Glutamatergic neuron (in vitro differentiated cells): ENCODE measurements around the gene AHNAK. TPM values are rescaled to one million over a fixed set of nuclear protein-coding genes. Genes with fewer than 3 reads are reported as not detected.

Experiments used
- DNase-seq: peaks from one replicate; pipeline ENCODE4 v3.0.0; 2022
- H3K27ac Mint-ChIP-seq: one replicate; pipeline ENCODE4 v1.8.0; 2020; ENCODE audit warnings: mild to moderate bottlenecking, mixed read lengths, inconsistent platforms; ENCODE audit not compliant: unreplicated experiment
- H3K27me3 Mint-ChIP-seq: one replicate; pipeline ENCODE4 v1.8.0; 2020; ENCODE audit warnings: mild to moderate bottlenecking, moderate library complexity, mixed read lengths, inconsistent platforms; ENCODE audit not compliant: unreplicated experiment
- H3K36me3 Mint-ChIP-seq: one replicate; pipeline ENCODE4 v1.8.0; 2020; ENCODE audit warnings: mild to moderate bottlenecking, mixed read lengths, inconsistent platforms; ENCODE audit not compliant: unreplicated experiment
- H3K4me1 Mint-ChIP-seq: one replicate; pipeline ENCODE4 v1.8.0; 2020; ENCODE audit warnings: mild to moderate bottlenecking, low read depth, mixed read lengths, inconsistent platforms; ENCODE audit not compliant: unreplicated experiment
- H3K4me3 Mint-ChIP-seq: one replicate; pipeline ENCODE4 v1.8.0; 2020; ENCODE audit warnings: mild to moderate bottlenecking, mixed read lengths, inconsistent platforms; ENCODE audit not compliant: unreplicated experiment
- H3K9me3 Mint-ChIP-seq: one replicate; pipeline ENCODE4 v1.8.0; 2020; ENCODE audit warnings: mild to moderate bottlenecking, moderate library complexity, mixed read lengths, inconsistent platforms; ENCODE audit not compliant: unreplicated experiment
- CTCF ChIP-seq: fragments of 200-600 bp; sonication (generic); IDR thresholded peaks from one replicate; pipeline ENCODE4 v1.5.0; 2021; ENCODE audit not compliant: partially characterized antibody, unreplicated experiment
- total RNA-seq: library from RNA; stranded (reverse); fragmentation: NEBNext Ultra II Directional; extraction: Animal tissue kit (Norgen Biotek cat#: 25700); gene quantifications from one replicate; pipeline ENCODE4 v1.2.1, GENCODE V29; 2021; ENCODE audit not compliant: unreplicated experiment

Gene AHNAK
- total RNA-seq, 1 donor from 2014 or later, result 4.5 TPM

GRCh38 chr11:62496676-62497075 lies 49.9 kb downstream of the AHNAK start:
- no peak for DNase-seq
- TF ChIP-seq CTCF, result no peak
- Mint-ChIP-seq H3K9me3 (no peaks in the 10 kb centered on the region), H3K4me3 (no peak overlapping the region), H3K27ac (no peak overlapping the region), H3K4me1 (peaks cover 3% of the 10 kb centered on the region), H3K36me3 (no peaks in the 10 kb centered on the region), H3K27me3 (peaks cover 1% of the 10 kb centered on the region)

GRCh38 chr11:62494246-62494645 lies 52.4 kb downstream of the AHNAK start:
- no peak for DNase-seq
- H3K4me1 Mint-ChIP-seq, result no peaks in the 10 kb centered on the region

GRCh38 chr11:62493801-62494200 lies 52.8 kb downstream of the AHNAK start:
- Mint-ChIP-seq H3K9me3 (peaks cover 3% of the 10 kb centered on the region), H3K27ac (no peak overlapping the region), H3K4me3 (no peak overlapping the region), H3K36me3 (no peaks in the 10 kb centered on the region), H3K27me3 (peaks cover 7% of the 10 kb centered on the region), H3K4me1 (no peaks in the 10 kb centered on the region)
- TF ChIP-seq CTCF, result no peak
- no peak for DNase-seq

More at GRCh38 chr11:62494246-62494645, 52.4 kb downstream of the AHNAK start:
- Mint-ChIP-seq H3K27me3 (peaks cover 6% of the 10 kb centered on the region), H3K9me3 (peaks cover 2% of the 10 kb centered on the region), H3K36me3 (no peaks in the 10 kb centered on the region), H3K4me3 (no peak overlapping the region), H3K27ac (no peak overlapping the region)
- TF ChIP-seq CTCF, result no peak

GRCh38 chr11:62492586-62492985 lies 54.0 kb downstream of the AHNAK start:
- Mint-ChIP-seq H3K9me3 (peaks cover 3% of the 10 kb centered on the region), H3K27me3 (peaks cover 7% of the 10 kb centered on the region), H3K4me3 (no peak overlapping the region), H3K4me1 (no peaks in the 10 kb centered on the region), H3K36me3 (no peaks in the 10 kb centered on the region), H3K27ac (no peak overlapping the region)
- no peak for DNase-seq
- no peak for TF ChIP-seq CTCF

- Mint-ChIP-seq H3K27ac (no peak overlapping the region), H3K4me1 (no peaks in the 10 kb centered on the region), H3K36me3 (no peaks in the 10 kb centered on the region), H3K9me3 (peaks cover 3% of the 10 kb centered on the region), H3K4me3 (no peak overlapping the region), H3K27me3 (peaks cover 6% of the 10 kb centered on the region)
- DNase-seq, result no peak
- no peak for TF ChIP-seq CTCF
These were observed 54.9 kb downstream of the AHNAK start for GRCh38 chr11:62491571-62492329.
